Measurements from ENCODE around the gene PDE3B.
"Not testable (repeated sequence)": the region's sequence is repeated elsewhere in the genome, so short reads cannot be mapped to it uniquely, and the experiment has no call there.

Gene PDE3B

DNA sequence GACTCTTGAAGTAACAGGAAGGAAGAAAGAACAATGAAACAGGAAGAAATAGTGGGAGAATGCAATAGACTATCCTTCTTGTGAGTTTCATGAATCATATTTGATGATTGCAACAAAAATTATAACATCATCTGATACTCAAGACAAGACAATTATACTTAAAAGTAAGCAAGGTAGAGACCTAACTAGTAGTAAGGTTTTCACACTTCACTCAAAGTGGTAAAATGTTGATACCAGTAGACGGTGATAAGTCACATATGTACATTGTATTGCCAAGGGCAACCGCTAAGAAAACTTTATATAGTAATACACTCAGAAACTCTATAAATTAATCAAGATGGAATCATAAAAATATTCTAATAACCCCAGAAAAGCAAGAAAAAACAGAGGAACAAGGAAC, 140.6 kb downstream of the PDE3B start:
- Mint-ChIP-seq H3K4me1 (no peaks in the 10 kb centered on the region), H3K4me3 (no peak overlapping the region), H3K27ac (no peak overlapping the region), H3K9me3 (peaks cover 16% of the 10 kb centered on the region), H3K27me3 (ENCODE audit: low read depth) (no peaks in the 10 kb centered on the region), H3K36me3 (ENCODE audit: low read depth) (no peaks in the 10 kb centered on the region)
- TF ChIP-seq, protein P1, sequence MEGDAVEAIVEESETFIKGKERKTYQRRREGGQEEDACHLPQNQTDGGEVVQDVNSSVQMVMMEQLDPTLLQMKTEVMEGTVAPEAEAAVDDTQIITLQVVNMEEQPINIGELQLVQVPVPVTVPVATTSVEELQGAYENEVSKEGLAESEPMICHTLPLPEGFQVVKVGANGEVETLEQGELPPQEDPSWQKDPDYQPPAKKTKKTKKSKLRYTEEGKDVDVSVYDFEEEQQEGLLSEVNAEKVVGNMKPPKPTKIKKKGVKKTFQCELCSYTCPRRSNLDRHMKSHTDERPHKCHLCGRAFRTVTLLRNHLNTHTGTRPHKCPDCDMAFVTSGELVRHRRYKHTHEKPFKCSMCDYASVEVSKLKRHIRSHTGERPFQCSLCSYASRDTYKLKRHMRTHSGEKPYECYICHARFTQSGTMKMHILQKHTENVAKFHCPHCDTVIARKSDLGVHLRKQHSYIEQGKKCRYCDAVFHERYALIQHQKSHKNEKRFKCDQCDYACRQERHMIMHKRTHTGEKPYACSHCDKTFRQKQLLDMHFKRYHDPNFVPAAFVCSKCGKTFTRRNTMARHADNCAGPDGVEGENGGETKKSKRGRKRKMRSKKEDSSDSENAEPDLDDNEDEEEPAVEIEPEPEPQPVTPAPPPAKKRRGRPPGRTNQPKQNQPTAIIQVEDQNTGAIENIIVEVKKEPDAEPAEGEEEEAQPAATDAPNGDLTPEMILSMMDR (IDR thresholded peaks at IDR 0.05; ENCODE audit: unreplicated experiment in 3 of 3), result no peak

DNA sequence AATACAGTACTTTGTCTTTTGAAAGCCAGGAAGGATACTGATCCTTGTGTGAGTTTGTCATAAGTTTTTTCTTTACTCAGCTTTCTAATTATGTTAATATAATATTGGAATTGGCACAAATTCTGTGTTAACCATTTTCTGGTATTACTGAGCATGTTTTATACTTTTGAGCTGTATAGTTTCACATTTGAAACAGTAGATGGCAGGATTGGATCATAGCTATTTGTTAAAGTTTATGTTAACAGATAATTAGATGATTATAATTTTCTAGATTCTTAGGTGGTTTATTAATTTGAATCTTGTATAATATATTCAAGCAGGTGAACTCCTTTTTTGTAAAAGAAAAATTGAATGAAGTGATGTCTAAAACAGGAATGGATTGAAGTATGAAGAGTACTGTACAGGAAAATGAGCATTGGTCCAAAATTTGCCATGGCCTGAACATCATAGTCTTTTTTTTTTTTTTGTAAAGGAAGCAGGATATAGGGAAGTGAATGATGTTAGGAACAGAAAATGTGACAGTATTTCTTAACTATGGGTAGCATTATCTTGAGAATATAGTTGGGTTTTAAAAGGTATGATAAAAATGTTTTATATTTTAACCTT, 146.4 kb downstream of the PDE3B start:
- Mint-ChIP-seq H3K9me3 (no peaks in the 10 kb centered on the region), H3K27me3 (ENCODE audit: low read depth) (no peaks in the 10 kb centered on the region), H3K4me1 (no peaks in the 10 kb centered on the region), H3K4me3 (no peak overlapping the region), H3K36me3 (ENCODE audit: low read depth) (no peaks in the 10 kb centered on the region), H3K27ac (no peak overlapping the region)
- TF ChIP-seq, protein P1 (IDR thresholded peaks at IDR 0.05; ENCODE audit: unreplicated experiment in 3 of 3), result peak; percentile 44 to 57 (median 51)

DNA sequence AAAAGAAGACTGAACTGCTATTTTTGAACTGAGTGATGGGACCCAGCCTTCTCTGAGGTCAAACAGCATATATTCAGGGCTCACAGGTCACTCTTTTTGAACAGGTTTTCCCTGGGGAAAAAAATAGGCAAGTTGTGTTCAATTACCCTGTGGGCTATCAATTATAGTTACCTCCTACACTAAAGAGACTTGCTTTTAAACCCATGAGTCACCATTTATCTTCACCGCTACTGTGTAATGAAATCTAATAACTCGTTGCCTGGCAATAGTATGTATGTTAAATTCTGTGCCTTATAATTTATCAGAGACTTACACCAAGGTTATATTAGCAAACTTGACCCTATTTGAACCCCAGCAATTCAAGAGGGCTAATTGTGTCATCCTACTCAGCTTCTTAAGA, 149.9 kb downstream of the PDE3B start:
- no peak overlapping the region for H3K27ac Mint-ChIP-seq
- TF ChIP-seq, protein P1 (IDR thresholded peaks at IDR 0.05; ENCODE audit: unreplicated experiment in 3 of 3), result no peak
- no peaks in the 10 kb centered on the region for H3K4me1 Mint-ChIP-seq
- no peaks in the 10 kb centered on the region for H3K27me3 Mint-ChIP-seq (ENCODE audit: low read depth)
- peaks cover 11% of the 10 kb centered on the region for H3K36me3 Mint-ChIP-seq (ENCODE audit: low read depth)
- H3K4me3 Mint-ChIP-seq, result no peak overlapping the region
- H3K9me3 Mint-ChIP-seq, result no peaks in the 10 kb centered on the region

DNA sequence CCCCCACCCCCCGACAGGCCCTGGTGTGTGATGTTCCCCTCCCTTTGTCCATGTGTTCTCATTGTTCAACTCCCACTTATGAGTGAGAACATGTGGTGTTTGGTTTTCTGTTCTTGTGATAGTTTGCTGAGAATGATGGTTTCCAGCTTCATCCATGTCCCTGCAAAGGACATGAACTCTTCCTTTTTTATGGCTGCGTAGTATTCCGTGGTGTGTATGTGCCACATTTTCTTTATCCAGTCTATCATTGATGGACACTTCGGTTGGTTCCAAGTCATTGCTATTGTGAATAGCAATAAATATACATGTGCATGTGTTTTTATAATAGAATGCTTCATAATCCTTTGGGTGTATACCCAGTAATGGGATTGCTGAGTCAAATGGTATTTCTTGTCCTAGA, 152.4 kb downstream of the PDE3B start:
- not testable (repeated sequence) for H3K4me1 Mint-ChIP-seq; H3K4me3 Mint-ChIP-seq; H3K27ac Mint-ChIP-seq; H3K27me3 Mint-ChIP-seq (ENCODE audit: low read depth); H3K9me3 Mint-ChIP-seq
- H3K36me3 Mint-ChIP-seq (ENCODE audit: low read depth), result peaks cover 28% of the 10 kb centered on the region

DNA sequence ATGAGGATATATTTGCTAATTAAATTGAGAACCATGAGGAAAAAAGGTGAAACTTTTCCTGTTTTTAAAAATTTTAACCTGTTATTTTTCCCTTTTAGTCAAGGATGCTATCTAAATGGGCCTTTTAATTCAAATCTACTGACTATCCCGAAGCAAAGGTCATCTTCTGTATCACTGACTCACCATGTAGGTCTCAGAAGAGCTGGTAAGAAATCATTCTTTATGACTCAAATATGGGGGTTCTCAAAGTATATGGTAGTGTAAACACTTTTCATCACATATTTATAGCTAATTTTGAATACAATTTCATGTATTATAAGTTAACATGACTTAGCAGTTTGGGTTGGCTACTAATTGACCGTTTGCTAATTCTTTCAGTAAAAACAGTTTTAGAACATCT, 160.2 kb downstream of the PDE3B start:
- H3K4me1 Mint-ChIP-seq, result no peaks in the 10 kb centered on the region
- no peak overlapping the region for H3K4me3 Mint-ChIP-seq
- TF ChIP-seq, protein P1 (IDR thresholded peaks at IDR 0.05; ENCODE audit: unreplicated experiment in 3 of 3), result no peak
- no peaks in the 10 kb centered on the region for H3K27me3 Mint-ChIP-seq (ENCODE audit: low read depth)
- no peak overlapping the region for H3K27ac Mint-ChIP-seq
- peaks cover 11% of the 10 kb centered on the region for H3K9me3 Mint-ChIP-seq
- peaks cover 32% of the 10 kb centered on the region for H3K36me3 Mint-ChIP-seq (ENCODE audit: low read depth)

DNA sequence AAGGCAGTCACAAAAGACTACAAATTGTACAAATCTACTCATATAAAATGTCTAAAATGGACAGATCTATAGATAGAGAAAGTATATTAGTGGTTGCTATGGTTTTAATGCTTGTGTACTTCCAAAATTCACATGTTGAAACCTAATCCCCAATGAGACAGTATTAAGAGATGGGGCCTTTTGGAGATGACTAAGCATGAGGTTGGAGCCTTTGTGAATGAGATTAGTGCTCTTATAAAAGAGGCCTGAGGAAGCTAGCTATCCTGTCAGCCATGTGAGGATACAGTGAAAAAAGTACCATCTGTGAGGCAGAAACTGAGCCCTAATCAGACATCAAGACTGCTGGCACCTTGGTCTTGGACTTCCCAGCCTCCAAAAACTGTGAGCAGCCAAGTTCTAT, 165.9 kb downstream of the PDE3B start:
- no peaks in the 10 kb centered on the region for H3K4me1 Mint-ChIP-seq
- H3K27ac Mint-ChIP-seq, result no peak overlapping the region
- H3K9me3 Mint-ChIP-seq, result peaks cover 7% of the 10 kb centered on the region
- H3K36me3 Mint-ChIP-seq (ENCODE audit: low read depth), result peaks cover 35% of the 10 kb centered on the region
- no peaks in the 10 kb centered on the region for H3K27me3 Mint-ChIP-seq (ENCODE audit: low read depth)
- no peak overlapping the region for H3K4me3 Mint-ChIP-seq
- TF ChIP-seq, protein P1 (IDR thresholded peaks at IDR 0.05; ENCODE audit: unreplicated experiment in 3 of 3), result no peak
